Measurements from ENCODE around the gene FLOT1.
A peak's percentile ranks its signal among the peaks of the same experiment; 100 is the strongest.

FLOT1 gene

DNA sequence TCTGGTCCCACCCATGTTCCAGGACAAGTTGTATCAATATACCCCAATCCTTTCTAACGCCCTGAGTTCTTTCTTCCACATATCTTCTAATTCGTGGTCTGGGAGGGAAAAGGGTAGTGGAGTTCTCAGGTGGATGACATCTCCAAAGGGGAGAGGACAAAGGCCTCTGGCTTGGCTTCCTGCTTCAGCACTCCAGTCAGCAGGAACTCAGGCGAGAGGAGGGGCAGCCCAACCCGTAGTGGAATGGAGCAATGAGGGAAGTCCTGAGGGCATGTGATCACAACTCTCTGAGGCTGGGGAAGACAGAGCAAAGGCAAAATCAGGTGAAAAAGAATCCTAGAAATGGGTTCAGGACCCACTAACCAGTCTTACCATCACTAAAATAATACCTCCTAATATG, 42.1 kb downstream of the FLOT1 start:
- DNase-seq (ENCODE audit: low read depth): no peak

DNA sequence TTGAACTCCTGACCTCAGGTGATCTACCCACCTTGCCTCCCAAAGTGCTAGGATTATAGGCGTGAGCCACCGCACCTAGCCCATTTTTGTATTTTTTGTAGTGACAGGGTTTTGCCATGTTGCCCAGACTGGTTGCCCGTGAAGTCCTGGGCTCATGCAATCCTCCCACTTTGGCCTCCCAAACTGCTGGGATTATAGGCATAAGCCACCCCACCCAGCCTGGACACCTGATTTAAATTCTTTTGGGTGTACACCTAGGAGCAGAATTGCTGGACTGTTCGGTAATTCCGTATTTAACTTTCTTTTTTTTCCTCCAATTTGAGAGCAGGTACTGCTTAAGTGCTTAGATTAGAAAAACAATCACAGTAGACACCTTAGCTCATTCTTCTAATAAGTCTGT, 46.1 kb downstream of the FLOT1 start:
- DNase-seq (ENCODE audit: low read depth): no peak

DNA sequence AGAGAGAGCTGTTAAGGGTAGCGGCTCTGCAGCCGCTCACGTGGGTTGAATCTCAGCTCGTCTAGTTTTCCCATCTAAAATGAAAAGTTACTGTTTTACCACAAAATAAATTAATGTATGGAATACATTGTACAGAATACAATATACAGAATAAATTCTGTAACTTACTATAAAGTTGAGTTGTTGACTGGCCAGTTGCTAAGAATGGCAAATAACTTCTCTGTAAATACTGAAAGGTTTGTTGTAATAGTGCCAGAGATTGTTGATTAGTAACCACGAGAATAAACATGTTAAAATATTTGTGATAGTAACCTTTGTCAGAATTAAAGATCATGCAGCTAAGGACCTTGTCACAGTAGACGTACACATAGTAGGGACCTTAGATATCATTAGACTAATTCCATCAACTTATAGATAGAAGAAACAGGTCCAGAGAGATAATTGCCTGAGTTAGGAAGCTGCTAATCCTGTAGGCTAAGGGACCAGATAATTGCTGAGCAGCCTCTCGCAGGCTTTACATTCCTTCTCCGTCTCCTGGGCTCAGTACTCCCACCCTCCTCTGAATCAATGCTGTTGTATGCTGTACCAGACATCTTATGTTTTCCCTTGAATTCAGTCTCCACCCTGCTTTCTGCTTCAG, 51.2 kb downstream of the FLOT1 start:
- no peak for DNase-seq (ENCODE audit: low read depth)

- peak; percentile 30 for DNase-seq (ENCODE audit: low read depth)
Observed at GRCh38 chr6:30690403-30691207, 51.9 kb downstream of the FLOT1 start, which contains the start of gene NRM. NRM (minus strand) TSS chr6:30690984; CDS start chr6:30690974, 10 bp downstream.

DNA sequence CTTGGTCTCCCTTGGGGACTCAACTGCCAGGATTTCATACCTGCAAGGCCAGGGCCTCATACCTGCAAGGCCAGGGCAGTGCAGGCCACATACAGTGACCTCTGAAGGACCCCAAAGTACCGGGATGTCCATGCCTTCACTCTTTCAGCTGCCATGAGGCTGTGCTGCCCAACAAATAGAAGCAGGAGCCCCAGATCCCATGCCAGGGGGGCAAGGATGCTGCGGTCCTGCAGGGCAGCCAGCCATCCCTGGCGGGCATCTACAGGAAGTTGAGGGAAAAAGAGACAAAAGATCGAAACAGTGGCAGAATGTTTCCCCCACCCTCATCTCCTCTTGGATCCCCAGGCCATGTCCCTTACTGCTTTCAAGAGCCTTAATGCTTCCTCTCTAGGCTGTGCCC, 52.5 kb downstream of the FLOT1 start:
- DNase-seq (ENCODE audit: low read depth): no peak

DNA sequence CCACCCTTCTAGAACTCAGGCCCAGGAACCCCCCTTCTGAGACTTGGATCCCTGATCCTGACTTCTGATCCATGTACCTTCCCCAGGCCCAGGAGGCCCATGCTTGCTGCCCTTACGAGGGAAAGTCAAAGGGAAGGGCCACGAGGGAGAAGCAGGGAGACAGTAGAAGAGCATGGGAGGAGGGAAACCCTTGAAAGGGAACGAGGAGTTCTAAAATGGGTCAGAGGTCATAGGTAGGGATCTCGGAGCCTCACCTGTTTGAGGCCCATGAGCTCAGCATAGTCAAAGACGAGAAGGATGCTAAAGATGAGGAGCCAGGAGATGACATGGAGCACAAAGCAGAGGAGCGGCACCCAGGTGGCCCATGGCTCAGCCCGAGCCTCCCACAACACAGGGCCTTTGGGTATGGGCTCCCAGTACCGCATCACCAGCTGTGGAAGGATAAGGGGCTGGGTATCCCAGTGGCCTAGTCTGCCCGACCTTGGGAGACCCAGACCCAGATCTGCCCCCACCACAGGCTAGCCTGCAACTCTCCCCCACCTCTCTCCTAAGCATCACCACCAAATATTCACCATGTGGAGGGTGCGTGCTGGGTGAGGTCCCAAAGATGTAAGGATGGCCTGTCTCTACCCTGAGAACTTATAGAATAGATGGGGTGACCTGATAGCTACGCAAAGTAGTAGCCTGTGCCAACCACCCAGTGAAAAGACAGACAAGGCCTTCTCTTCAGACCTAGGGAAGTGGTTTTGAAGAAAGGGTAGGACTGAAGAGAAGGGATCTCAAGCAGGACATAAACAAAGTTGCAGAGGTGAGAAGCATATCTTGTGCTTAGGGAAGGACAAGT, 53.2 kb downstream of the FLOT1 start:
- no peak for DNase-seq (ENCODE audit: low read depth)

GRCh38 chr6:30688569-30688968, 53.9 kb downstream of the FLOT1 start:
- no peak for DNase-seq (ENCODE audit: low read depth)

GRCh38 chr6:30687659-30688431, 54.6 kb downstream of the FLOT1 start:
- no peak for DNase-seq (ENCODE audit: low read depth)

- DNase-seq (ENCODE audit: low read depth): peak; percentile 49
Observed at GRCh38 chr6:30686908-30687658, 55.4 kb downstream of the FLOT1 start.

- peak; percentile 76 for DNase-seq (ENCODE audit: low read depth)
Observed at GRCh38 chr6:30686009-30686907, 56.2 kb downstream of the FLOT1 start, which contains the start of gene PPP1R18. PPP1R18 (minus strand) TSS chr6:30686645; CDS start chr6:30686018, 627 bp downstream.

GRCh38 chr6:30685157-30686008, 57.1 kb downstream of the FLOT1 start:
- no peak for DNase-seq (ENCODE audit: low read depth)

DNA sequence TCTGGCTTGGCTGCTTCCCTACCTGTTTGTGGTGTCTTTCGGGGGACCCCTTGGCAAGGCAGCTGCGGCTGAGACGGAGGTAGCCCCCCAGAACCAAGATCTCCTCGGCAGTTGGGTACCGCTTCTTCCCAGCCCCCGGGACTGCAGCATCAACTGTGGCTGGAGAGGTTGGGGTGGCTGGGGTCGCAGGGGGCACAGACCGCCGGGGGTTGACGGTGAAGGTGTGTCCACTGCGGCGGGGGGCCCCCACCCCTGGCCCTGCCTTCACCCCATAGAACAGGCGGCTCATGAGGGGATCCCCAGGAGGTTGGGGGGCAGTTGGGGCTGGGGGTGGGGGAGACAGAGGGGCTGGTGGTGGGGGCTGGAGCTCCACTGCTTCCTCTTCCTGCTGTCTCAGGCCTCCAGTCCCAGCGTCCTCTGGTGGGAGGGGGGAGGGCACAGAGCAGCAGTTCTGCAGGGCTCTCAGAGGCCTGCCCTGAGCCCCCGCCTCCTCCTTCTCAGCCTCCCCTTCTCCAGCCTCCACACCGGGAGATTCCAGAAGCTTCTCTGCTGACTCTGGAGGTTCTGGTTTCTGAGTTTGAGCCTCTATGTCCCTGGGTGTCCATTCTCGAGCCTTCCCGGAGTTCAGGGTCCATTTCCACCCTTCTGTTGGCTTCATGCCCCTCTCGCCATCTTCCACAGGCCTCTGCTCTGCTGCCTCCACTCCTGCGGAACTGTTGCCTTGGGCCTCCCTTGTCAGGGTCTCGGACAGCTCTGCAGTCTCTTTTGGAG, 57.9 kb downstream of the FLOT1 start:
- no peak for DNase-seq (ENCODE audit: low read depth)

DNA sequence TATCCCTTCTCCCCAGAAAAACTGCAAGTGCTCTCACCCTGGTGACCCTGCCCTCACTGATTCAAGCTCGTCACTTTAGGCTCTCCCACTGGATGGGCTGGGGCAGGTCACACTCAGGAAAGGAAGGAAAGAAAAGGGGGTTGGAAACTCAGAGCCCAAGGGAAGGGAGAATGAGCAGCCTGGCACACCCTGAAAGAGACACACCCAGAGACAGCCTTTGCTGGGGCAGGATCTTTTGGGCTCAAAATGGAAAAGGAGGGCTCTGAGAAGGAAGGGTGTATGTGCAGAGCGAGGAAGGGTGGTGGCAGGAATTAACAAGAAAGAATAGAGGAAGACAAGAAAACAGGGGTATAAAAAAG, 58.5 kb downstream of the FLOT1 start:
- no peak for DNase-seq (ENCODE audit: low read depth)

GRCh38 chr6:30683183-30683979, 59.1 kb downstream of the FLOT1 start:
- DNase-seq (ENCODE audit: low read depth): no peak

GRCh38 chr6:30682143-30683117, 60.1 kb downstream of the FLOT1 start:
- DNase-seq (ENCODE audit: low read depth): peak; percentile 82

DNA sequence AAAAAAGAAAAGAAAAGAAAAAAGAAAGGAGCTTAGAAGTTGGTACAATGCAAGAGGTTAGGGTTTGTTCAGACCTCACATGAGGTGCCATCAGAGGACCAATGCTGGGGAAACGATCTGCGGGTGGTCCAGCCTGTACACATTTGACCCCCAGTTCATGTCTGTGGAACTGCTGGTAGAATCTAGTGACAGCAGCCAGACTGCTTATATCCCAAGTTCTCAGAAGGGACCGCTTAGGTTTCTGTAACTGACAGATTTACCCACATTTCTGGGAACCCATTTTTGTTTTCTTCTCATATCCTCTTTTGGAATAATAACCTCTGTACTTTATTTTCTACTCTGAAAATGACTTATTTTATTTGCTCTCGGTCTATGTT, 60.7 kb downstream of the FLOT1 start:
- no peak for DNase-seq (ENCODE audit: low read depth)

All from activated gamma-delta T cell treated with anti-CD3 and anti-CD28 coated beads, Interleukin-2, amount 50 U/mL, for 16 hours (primary cell).